ENCODE data around the gene LAPTM5.

The LAPTM5 gene

DNA sequence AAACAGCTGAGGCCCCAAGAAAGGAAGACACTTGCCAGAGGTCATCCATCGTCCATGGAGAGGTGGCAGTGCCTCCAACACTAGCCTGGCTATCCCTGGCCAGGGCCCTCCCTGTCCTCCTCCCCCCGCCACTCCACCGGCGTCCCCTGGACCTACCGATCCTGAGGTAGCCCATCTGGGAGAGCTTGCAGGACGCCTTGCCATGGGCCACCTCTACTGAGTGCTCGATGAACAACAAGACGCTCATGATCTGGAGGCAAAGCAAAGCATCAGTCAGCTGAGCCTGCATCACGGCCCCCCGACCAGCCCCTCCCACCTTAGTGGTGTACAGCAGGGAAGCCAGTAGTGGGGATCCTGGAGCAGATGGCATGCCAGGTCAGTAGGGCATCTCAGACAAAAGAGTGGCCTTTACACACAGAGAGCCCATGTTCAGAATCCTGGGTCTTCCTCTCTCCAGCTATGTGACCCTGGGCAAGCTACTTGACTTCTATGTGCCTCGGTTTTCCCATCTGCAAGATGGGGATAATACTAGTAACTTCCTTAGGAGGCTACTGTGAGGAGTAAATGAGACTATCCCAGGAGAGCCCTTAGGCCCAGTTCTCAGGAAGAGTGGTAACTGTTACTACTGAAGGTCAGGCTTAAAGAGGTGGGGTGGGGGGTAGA, 15.1 kb downstream of the LAPTM5 start:
- DNase-seq (ENCODE audit: low read depth in 2 of 2) = no peak

GRCh38 chr1:30741239-30741894, 16.2 kb downstream of the LAPTM5 start:
- no peak for DNase-seq (ENCODE audit: low read depth in 2 of 2)

- no peak for DNase-seq (ENCODE audit: low read depth in 2 of 2)
Measured at GRCh38 chr1:30740251-30741238, 17.0 kb downstream of the LAPTM5 start.

DNA sequence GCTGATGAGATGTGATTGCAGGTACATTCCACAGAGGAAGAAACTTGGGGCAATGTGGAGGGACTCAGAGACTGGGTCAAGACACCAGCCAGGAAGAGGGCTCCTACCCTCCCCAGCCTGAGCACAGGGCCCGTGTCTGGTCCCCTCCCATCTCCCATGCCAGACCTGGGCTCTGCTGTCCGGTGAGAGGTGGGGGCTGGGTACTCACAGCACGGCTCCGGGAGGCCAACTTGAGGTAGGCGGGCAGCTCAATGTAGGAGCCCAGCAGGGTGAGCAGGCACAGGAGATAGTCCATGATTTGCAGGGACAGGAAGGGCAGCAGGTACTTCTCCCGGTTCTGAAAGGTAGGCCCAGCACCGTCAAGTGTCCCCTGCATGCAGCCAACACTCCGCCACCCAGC, 18.0 kb downstream of the LAPTM5 start:
- DNase-seq (ENCODE audit: low read depth in 2 of 2) = no peak

DNA sequence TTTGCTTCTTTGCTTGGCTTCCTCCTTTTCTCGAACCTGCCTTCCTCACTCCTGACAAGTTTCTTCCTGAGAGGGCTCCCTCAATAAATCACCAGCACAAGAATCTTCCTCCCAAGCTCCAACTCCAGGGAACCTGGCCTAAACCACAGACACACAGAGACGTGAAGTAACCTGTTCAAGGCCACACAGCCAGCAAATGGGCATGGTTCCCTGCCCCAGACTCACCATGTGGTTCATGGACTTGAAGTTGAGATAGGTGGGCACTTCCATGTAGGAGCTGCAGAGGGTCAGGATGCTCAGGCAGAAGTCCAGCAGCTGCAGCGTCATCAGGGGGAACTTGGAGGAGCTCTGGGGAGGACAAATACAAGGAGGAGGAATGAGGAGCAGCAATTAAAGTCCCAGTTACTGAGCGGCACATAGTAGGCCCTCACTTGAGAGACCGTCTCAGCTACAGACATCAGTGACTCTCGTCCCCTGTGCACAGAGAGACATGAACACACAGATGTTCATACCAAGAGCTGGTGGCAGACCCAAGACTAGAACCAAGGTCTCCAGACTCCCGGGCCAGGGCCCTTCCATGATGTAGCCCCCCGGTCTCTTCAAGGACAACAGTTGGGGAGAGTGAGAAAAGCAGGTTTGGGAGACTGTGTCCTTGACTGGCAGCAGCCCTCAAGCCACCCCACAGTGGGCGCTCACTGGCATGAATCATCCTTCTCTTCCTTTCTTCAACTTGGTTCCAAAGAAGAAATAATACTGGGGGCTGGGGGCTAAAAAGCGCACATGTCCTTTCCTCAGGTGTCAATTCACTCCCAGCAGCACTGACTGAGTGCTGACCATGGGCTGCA, 18.6 kb downstream of the LAPTM5 start:
- DNase-seq (ENCODE audit: low read depth in 2 of 2) = no peak

DNA sequence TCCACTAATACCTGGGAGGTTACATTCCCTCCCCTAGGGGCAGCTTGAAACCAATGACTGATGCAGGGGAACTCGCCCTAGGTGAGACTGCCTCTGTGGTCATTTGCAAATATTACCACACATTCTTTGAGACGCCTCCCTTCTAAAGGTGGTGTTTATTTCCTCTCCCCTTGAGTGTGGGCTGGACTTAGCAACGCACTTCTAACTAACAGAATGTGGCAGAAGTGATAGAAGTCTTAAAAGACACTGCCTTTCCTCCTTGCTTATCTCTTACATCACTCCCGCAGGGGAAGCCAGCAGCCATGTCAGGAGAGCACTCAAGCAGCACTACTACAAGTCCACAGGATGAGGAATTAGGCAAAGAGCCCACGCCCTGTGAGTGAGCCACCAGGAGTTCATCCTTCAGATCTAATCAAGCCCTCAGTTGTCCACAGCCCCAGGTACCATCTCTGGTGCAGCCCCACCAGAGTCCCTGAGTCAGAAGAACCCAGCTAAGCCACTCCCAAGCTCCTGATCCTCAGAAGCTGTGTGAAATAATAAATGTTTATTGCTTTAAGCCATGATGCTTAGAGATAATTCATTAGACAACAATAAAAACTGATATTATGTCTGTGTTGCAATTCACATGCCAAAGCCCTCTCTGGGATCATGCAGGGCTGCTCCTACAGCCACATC, 19.4 kb downstream of the LAPTM5 start:
- no peak for DNase-seq (ENCODE audit: low read depth in 2 of 2)

DNA sequence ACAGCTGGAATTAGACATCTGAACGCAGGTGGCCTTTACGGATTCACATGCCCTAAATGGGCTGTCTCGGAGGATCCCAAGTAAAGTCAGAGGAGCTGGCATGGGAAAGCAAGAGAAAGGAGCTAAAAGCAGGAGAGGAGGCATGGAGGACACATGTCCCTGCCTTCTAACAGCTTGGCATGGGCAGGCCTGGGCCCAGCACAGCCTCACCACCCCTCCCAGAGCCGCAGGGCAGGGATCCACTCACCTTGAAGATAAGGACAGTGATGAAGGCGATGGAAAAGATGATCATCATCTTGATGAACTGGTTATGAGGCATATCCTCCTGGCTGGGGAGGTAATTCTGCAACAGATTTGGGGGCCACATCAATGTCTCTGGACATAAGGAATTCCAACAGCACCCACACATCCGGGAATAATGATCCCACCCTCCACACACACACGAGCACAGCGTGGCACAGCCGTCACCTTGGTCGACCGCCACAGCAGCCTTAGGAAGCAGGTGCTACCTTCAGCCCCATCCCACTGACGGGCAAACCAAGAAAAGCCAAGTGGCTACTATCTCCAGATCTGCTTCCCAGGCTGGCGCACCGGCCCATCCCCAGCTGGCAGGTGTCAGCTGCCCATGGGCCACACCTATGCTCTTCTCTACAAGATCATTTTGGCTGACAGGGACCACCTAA, 20.1 kb downstream of the LAPTM5 start:
- DNase-seq (ENCODE audit: low read depth in 2 of 2) = no peak

- DNase-seq (ENCODE audit: low read depth in 2 of 2) = no peak
Measured at GRCh38 chr1:30735668-30736498, 21.7 kb downstream of the LAPTM5 start.

- no peak for DNase-seq (ENCODE audit: low read depth in 2 of 2)
Measured at GRCh38 chr1:30735124-30735523, 22.4 kb downstream of the LAPTM5 start.

DNA sequence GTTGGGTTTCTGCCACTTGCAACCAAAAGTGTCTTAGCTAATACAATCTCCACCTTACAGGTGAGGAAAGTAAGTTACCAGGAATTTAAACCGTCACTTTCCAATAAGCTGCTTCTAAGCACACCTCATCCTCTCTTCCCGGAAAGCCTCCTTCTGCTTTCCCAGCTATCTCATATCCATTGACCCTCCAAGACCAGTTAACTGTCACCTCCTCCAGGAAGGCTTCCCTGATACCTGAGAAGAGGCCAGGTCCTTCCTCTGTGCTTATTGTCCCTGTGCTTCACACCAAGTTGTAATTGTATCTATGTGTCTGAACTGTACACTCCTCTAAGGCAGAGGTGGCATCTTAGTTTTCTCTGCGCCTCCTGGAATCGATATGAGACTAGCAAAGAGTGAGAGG, 23.0 kb downstream of the LAPTM5 start:
- DNase-seq (ENCODE audit: low read depth in 2 of 2) = no peak

GRCh38 chr1:30734106-30734505, 23.5 kb downstream of the LAPTM5 start:
- no peak for DNase-seq (ENCODE audit: low read depth in 2 of 2)

DNA sequence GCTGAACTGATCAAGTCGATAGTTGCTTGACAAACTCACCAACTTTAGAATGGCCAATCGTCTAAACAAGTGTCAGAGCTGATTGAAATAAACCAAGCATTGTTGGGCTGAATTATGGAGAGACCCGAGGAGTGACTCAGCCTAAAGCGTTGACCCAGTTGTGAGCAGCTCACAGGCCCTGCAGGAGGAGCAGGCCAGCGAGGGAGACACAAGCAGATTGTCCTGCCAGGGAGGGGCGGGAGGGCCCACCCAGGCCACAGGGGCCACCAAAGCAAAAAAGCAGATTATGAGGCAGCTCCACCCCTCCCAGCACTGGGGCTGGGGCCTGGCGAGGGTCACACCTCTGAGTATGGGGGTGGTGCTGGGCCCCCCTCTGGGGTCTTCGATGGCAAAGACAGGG, 24.1 kb downstream of the LAPTM5 start:
- DNase-seq (ENCODE audit: low read depth in 2 of 2) = no peak

- DNase-seq (ENCODE audit: low read depth in 2 of 2) = no peak
Measured at GRCh38 chr1:30732277-30732996, 25.1 kb downstream of the LAPTM5 start.

DNA sequence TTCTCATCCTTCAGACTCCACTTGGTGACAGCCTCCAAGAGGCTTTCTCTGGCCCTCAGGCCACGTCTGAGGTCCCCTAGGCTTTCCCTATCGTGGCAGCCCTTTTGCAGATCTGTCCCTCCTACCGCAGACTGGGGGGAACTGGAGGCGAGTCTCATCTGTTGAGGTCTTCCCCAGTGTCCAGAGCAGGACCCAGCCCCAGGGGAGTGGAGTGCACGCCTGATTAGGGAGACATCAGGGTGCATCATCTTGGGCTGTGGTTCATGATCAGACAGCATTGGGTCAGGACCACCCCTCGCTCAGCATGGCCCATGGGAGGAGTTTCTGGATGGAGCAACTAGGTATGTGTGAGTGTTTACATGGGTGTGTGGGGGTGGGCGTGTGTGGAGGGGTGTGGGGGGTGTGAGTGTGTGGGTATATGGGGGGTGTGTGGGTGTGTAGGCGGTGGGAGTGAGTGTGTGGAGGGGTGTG, 25.7 kb downstream of the LAPTM5 start:
- DNase-seq (ENCODE audit: low read depth in 2 of 2) = no peak

GRCh38 chr1:30731109-30731805, 26.3 kb downstream of the LAPTM5 start:
- DNase-seq (ENCODE audit: low read depth in 2 of 2) = no peak

DNA sequence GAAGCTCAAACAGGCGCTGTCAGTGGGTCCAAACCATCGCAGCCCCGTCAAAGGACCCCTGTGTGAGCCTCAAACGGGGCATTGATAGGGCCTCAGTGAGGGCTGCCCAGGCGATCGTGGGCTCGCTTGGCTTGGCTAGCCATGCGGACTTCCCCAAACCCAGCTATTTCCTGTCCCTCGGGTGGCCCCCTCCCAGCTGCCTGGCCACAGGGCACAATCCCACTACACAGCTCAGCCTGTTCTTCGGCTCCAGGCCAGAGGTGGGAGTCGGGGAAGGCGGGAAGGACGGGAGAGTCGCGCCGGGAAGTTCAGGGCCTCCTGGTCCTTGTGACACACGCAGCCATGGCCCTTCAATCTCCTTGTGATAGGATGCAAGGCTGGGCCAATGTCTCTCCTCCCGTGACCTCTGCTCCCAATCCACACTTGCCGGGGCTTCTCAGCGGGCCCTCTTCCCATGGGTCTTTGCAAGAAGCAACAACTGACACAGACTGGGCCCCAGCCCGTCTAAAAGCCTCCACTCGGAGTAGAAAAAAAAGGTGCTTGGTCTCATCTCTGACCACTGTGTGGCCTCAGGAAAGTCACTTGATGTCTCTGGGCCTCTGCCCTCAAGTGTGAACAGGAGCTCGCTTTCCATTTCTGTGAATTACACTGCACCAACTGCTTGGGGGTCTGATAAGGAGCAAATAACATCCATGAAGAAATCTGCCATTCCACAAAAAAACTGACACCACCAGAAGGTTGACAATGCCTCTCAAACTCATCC, 27.0 kb downstream of the LAPTM5 start:
- no peak for DNase-seq (ENCODE audit: low read depth in 2 of 2)

- no peak for DNase-seq (ENCODE audit: low read depth in 2 of 2)
Measured at GRCh38 chr1:30729901-30730300, 27.7 kb downstream of the LAPTM5 start.
